ENCODE measurements around the gene CLK4.

The CLK4 gene

DNA sequence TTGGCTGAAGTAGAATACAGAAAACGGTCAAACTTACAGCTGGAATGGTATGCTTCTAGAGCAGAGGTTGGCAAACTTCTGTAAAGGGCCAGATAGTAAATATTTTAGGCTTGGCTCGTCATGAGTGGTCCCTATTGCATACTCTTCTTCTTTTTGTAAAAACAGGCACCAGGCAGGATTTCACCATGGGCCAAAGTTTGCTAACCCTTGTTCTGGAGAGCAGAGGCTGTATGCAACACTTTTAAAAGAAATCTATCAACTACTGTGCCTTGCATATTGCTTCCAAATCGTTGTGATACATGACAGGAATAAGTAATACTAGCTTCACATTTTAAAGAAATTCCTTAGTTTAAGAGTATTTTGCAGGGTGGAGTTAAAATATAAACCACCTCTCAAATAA, 21.1 kb downstream of the CLK4 start:
- H3K4me3 ChIP-seq (ENCODE audit: low read depth, low read length): no peak overlapping the region
- no peak for DNase-seq (ENCODE audit: low read depth)
- TF ChIP-seq, protein P1, sequence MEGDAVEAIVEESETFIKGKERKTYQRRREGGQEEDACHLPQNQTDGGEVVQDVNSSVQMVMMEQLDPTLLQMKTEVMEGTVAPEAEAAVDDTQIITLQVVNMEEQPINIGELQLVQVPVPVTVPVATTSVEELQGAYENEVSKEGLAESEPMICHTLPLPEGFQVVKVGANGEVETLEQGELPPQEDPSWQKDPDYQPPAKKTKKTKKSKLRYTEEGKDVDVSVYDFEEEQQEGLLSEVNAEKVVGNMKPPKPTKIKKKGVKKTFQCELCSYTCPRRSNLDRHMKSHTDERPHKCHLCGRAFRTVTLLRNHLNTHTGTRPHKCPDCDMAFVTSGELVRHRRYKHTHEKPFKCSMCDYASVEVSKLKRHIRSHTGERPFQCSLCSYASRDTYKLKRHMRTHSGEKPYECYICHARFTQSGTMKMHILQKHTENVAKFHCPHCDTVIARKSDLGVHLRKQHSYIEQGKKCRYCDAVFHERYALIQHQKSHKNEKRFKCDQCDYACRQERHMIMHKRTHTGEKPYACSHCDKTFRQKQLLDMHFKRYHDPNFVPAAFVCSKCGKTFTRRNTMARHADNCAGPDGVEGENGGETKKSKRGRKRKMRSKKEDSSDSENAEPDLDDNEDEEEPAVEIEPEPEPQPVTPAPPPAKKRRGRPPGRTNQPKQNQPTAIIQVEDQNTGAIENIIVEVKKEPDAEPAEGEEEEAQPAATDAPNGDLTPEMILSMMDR (IDR thresholded peaks at IDR 0.05; ENCODE audit: insufficient read depth, low read depth, low read length, missing control alignments): no peak

DNA sequence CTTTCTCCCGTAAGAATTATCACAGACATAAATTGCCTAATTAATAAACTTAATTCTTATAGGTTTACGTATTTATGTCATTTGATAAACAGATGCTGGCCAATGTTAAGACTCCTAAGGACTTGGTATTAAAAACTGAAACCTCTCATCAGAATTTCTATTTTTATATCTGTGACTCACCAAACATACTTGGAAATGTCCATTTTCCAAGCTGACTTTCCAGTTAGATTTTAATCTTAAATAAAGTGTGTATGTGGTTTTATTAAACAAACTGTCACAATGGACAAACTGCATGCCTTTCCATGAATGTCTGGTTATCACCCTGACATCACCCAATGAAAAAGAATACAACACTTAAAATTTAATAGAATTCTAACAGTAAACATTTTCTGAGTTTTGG, 24.1 kb downstream of the CLK4 start:
- no peak overlapping the region for H3K4me3 ChIP-seq (ENCODE audit: low read depth, low read length)
- no peak for DNase-seq (ENCODE audit: low read depth)
- TF ChIP-seq, protein P1 (IDR thresholded peaks at IDR 0.05; ENCODE audit: insufficient read depth, low read depth, low read length, missing control alignments): no peak

DNA sequence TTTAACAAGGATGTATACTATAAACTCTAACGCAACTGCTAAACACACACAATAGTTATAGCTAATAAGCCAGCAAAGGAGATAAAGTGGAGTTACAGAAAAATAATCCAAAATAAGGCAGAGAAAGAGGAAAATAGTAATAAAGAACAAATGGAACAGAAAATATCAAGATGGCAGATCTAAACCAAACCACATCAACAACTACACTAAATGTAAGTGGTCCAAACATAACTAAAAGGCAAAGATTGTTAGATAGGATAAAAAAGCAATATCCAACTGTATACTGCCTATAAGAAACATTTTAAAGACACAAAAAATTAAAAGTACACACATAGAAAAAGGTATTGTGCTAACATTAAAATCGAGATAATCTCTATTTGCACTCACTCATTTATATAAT, 31.1 kb downstream of the CLK4 start:
- no peak overlapping the region for H3K4me3 ChIP-seq (ENCODE audit: low read depth, low read length)
- TF ChIP-seq, protein P1 (IDR thresholded peaks at IDR 0.05; ENCODE audit: insufficient read depth, low read depth, low read length, missing control alignments): no peak
- DNase-seq (ENCODE audit: low read depth): no peak

DNA sequence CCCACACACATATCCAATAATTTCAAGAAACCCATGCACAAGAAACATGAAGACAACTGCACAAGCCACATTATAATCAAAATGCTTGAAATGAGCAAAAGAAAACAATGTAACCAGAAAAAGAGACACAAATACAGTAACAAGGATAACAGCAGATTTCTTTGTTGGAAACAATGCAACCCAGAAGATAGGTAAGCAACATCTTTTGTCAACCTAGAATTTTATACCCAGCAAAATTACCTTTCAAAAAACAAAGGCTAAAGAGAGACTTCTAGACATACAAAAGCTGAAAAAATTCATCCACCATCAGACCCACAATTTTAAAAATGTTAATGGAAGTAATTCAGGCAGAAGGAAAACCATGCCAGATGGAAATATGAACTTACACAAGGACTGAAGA, 31.7 kb downstream of the CLK4 start:
- no peak for DNase-seq (ENCODE audit: low read depth)
- H3K4me3 ChIP-seq (ENCODE audit: low read depth, low read length): no peak overlapping the region
- TF ChIP-seq, protein P1 (IDR thresholded peaks at IDR 0.05; ENCODE audit: insufficient read depth, low read depth, low read length, missing control alignments): no peak

DNA sequence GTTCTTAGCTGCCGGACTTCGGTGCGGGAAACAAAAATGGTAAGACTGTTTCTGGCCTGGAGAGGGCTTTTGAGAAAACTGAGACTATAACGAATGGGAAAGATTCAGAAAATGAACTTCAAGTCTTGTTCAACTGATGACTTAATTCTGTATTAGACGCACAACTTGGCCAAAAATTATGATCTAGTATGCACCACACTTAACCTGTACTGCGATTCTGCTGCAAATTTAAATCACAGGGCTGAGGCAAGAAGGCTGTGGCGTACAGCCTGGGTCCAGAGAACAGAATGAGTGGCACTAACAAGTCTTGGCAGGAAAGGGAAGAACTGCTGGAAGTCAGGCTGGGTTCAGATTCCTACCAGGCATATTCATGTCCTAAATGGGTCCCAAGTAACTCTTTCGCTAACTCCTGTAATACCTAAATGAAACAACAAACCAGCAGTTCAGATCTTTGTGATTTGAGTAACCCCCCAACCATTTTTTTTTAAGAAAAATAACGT, 35.9 kb downstream of the CLK4 start:
- DNase-seq (ENCODE audit: low read depth): no peak
- H3K4me3 ChIP-seq (ENCODE audit: low read depth, low read length): no peak overlapping the region
- TF ChIP-seq, protein P1 (IDR thresholded peaks at IDR 0.05; ENCODE audit: insufficient read depth, low read depth, low read length, missing control alignments): no peak

DNA sequence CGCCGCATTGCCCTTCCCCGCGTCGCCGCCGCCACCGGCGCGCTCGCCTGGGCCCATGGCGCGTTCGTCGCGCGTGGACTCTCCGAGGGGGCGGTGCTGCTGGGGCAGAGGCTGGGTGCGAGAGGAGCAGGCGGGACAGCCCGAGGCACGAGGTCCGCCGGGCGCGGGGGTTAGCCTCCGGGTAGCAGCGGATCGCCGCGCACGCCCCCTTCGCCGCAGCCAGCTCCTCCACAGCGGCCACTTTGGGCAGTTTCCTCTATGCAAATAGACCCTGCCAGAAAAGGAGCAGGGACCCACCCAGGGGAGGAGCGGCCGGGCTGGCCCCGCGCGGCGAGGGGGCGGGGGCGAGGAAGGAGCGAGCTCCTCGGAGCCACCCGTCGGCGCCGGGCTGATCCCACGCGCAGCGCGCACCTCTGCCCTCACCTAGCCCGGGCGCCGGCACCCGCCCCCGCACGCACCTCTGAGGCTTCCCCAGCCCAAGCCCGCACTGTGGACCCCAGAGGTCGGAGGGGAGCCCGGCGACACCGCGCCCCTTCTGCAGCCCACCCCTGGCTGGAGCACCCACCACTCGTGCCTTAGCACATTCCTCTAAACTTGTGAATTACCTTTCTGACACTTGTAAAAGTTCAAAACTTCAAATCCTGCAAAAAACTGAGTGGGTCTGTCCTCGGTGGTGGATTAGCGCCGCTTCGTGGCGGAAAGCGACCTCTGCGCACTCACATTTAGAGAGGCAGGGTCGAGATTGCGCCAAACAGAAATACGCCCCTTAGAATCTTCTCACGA, 36.5 kb downstream of the CLK4 start, which contains the start of gene COL23A1:
Gene COL23A1, minus strand, starts transcription at position 253 of the 783 bp plus-strand sequence.
- DNase-seq (ENCODE audit: low read depth): peak; percentile 3
- TF ChIP-seq, protein P1 (IDR thresholded peaks at IDR 0.05; ENCODE audit: insufficient read depth, low read depth, low read length, missing control alignments): peak; percentile 30
- no peak within 1 kb of the TSS for H3K4me3 ChIP-seq (ENCODE audit: low read depth, low read length)
